WTC11 (cell line): ENCODE results near the gene AFF3. TPM values are rescaled to one million over a fixed set of nuclear protein-coding genes. Genes with fewer than 3 reads are reported as not detected.
"Not testable (repeated sequence)": the region's sequence is repeated elsewhere in the genome, so short reads cannot be mapped to it uniquely, and the experiment has no call there.

ENCODE experiments used
- ATAC-seq: fragments of 200-7000 bp; cut with Tn5 transposase; 2 replicates; pipeline ENCODE4 v1.10.0; 2021; ENCODE audit warnings: mild to moderate bottlenecking, moderate library complexity
- CTCF ChIA-PET: fragments of 300-600 bp; sonication (Branson Sonifier 250); formaldehyde crosslinking; loops from one replicate; lab custom pipeline; 2021; ENCODE audit warnings: antibody characterized with exemption; lab: Charles Lee
- POLR2A ChIA-PET: fragments of 350-600 bp; sonication (Branson Sonifier 250); formaldehyde crosslinking; loops from one replicate; lab custom pipeline; 2021; ENCODE audit warnings: antibody characterized with exemption; lab: Charles Lee
- DNase-seq: peaks from one replicate; pipeline ENCODE4 v3.0.0; 2021; ENCODE audit warnings: low spot score
- H3K27ac Mint-ChIP-seq: 2 replicates; pipeline ENCODE4 v1.8.0; 2021; ENCODE audit warnings: mixed read lengths
- H3K27me3 Mint-ChIP-seq: 2 replicates; pipeline ENCODE4 v1.8.0; 2021; ENCODE audit warnings: low read depth, mild to moderate bottlenecking, moderate library complexity, mixed read lengths
- H3K36me3 Mint-ChIP-seq: 2 replicates; pipeline ENCODE4 v1.8.0; 2021; ENCODE audit warnings: mixed read lengths
- H3K4me1 Mint-ChIP-seq: 2 replicates; pipeline ENCODE4 v1.8.0; 2022; ENCODE audit warnings: mixed read lengths
- H3K4me3 Mint-ChIP-seq: 2 replicates; pipeline ENCODE4 v1.8.0; 2021; ENCODE audit warnings: mild to moderate bottlenecking, moderate library complexity, mixed read lengths
- H3K9me3 Mint-ChIP-seq: 2 replicates; pipeline ENCODE4 v1.8.0; 2021; ENCODE audit warnings: mixed read lengths
- AFF4 ChIP-seq: sonication (generic); formaldehyde crosslinking; IDR thresholded peaks from 2 replicates; pipeline ENCODE4 v1.8.1; 2023; ENCODE audit warnings: mild to moderate bottlenecking, missing genetic modification reagents, borderline replicate concordance
- ARID4B ChIP-seq: sonication (generic); formaldehyde crosslinking; IDR thresholded peaks from 2 replicates; pipeline ENCODE4 v1.8.0; 2023; ENCODE audit warnings: missing genetic modification reagents, mild to moderate bottlenecking, borderline replicate concordance
- ATF1 ChIP-seq: sonication (generic); formaldehyde crosslinking; IDR thresholded peaks from 2 replicates; pipeline ENCODE4 v1.8.1; 2023; ENCODE audit warnings: mild to moderate bottlenecking, moderate library complexity, missing genetic modification reagents
- CDX4 ChIP-seq: fragments of 250-450 bp; sonication (Bioruptor Pico); IDR thresholded peaks from 2 replicates; pipeline ENCODE4 v1.9.0; 2021; ENCODE audit warnings: moderate library complexity, mild to moderate bottlenecking, inconsistent platforms, borderline replicate concordance
- EMX1 ChIP-seq: fragments of 250-450 bp; sonication (Bioruptor Pico); IDR thresholded peaks from 2 replicates; pipeline ENCODE4 v1.8.0; 2021; ENCODE audit warnings: mild to moderate bottlenecking
- GRHL2 ChIP-seq: fragments of 250-450 bp; sonication (Bioruptor Pico); IDR thresholded peaks from 2 replicates; pipeline ENCODE4 v1.8.0; 2022; ENCODE audit warnings: mild to moderate bottlenecking, moderate library complexity; ENCODE audit not compliant: insufficient replicate concordance, severe bottlenecking
- NFE2L1 ChIP-seq: sonication (generic); formaldehyde crosslinking; IDR thresholded peaks from 2 replicates; pipeline ENCODE4 v1.8.1; 2023; ENCODE audit warnings: missing genetic modification reagents
- NR1H2 ChIP-seq: sonication (generic); formaldehyde crosslinking; IDR thresholded peaks from 2 replicates; pipeline ENCODE4 v1.9.0; 2021; ENCODE audit warnings: mild to moderate bottlenecking, moderate library complexity, missing genetic modification reagents
- NR3C1 ChIP-seq: sonication (generic); formaldehyde crosslinking; conservative IDR thresholded peaks from 2 replicates; pipeline ENCODE4 v1.8.1; 2023; ENCODE audit warnings: low read depth, mild to moderate bottlenecking, missing genetic modification reagents
- PRDM15 ChIP-seq: sonication (generic); formaldehyde crosslinking; IDR thresholded peaks from 2 replicates; pipeline ENCODE4 v1.8.0; 2022; ENCODE audit warnings: missing genetic modification reagents
- RELA ChIP-seq: sonication (generic); formaldehyde crosslinking; IDR thresholded peaks from 2 replicates; pipeline ENCODE4 v1.8.1; 2022; ENCODE audit warnings: missing genetic modification reagents, mild to moderate bottlenecking, borderline replicate concordance
- RORB ChIP-seq: fragments of 250-450 bp; sonication (Bioruptor Pico); IDR thresholded peaks from 2 replicates; pipeline ENCODE4 v1.9.0; 2021; ENCODE audit warnings: mild to moderate bottlenecking
- SMAD4 ChIP-seq: sonication (generic); formaldehyde crosslinking; IDR thresholded peaks from 2 replicates; pipeline ENCODE4 v1.8.0; 2022; ENCODE audit warnings: mild to moderate bottlenecking, missing genetic modification reagents
- ZBTB21 ChIP-seq: sonication (generic); formaldehyde crosslinking; IDR thresholded peaks from 2 replicates; pipeline ENCODE4 v1.8.1; 2023; ENCODE audit warnings: mild to moderate bottlenecking, missing genetic modification reagents, borderline replicate concordance
- ZNF121 ChIP-seq: sonication (generic); formaldehyde crosslinking; IDR thresholded peaks from 2 replicates; pipeline ENCODE4 v1.8.0; 2023; ENCODE audit warnings: missing genetic modification reagents
- ZNF232 ChIP-seq: sonication (generic); formaldehyde crosslinking; IDR thresholded peaks from 2 replicates; pipeline ENCODE4 v1.8.0; 2022; ENCODE audit warnings: mild to moderate bottlenecking, missing genetic modification reagents
- ZNF317 ChIP-seq: sonication (generic); formaldehyde crosslinking; IDR thresholded peaks from 2 replicates; pipeline ENCODE4 v1.8.1; 2023; ENCODE audit warnings: low read depth, mild to moderate bottlenecking, moderate library complexity, missing genetic modification reagents, borderline replicate concordance
- ZSCAN18 ChIP-seq: fragments of 250-450 bp; sonication (Bioruptor Pico); IDR thresholded peaks from 2 replicates; pipeline ENCODE4 v2.1.2; 2022; ENCODE audit warnings: mild to moderate bottlenecking, moderate library complexity
- total RNA-seq: library from RNA; stranded (reverse); gene quantifications from 3 replicates; pipeline ENCODE4 v1.2.3, GENCODE V29; 2021

AFF3 gene
- total RNA-seq, 1 experiment from 2014 or later = 1.2 TPM

- TF ChIP-seq ZBTB21 (CRISPR knock-in tag) (no peak), SMAD4 (CRISPR knock-in tag) (no peak), RORB (CRISPR knock-in tag) (no peak), ARID4B (CRISPR knock-in tag) (no peak), RELA (CRISPR knock-in tag) (no peak), ATF1 (no peak), NR3C1 (CRISPR knock-in tag) (no peak)
Measured at GRCh38 chr2:100109986-100110613, 32.3 kb downstream of the AFF3 start (continued).

GRCh38 chr2:100108648-100109020, 33.8 kb downstream of the AFF3 start:
- H3K4me1 Mint-ChIP-seq = peaks cover 22% of the 10 kb centered on the region
- CTCF ChIA-PET, H3K27ac Mint-ChIP-seq, ATAC-seq, H3K36me3 Mint-ChIP-seq, H3K9me3 Mint-ChIP-seq, H3K4me3 Mint-ChIP-seq, DNase-seq: not testable (repeated sequence)
- H3K27me3 Mint-ChIP-seq = peaks cover 82% of the 10 kb centered on the region
- POLR2A ChIA-PET = interaction anchor here (0.7 kb wide), 1 partner anchor 24 kb away, joined by 8 read pairs; no protein-coding TSS in a partner anchor

- ChIA-PET CTCF (no interaction called here), POLR2A (interaction anchor here (0.7 kb wide), 1 partner anchor 25 kb away, joined by 8 read pairs; no protein-coding TSS in a partner anchor)
- Mint-ChIP-seq H3K27ac (no peak overlapping the region), H3K4me3 (no peak overlapping the region), H3K27me3 (peaks cover 82% of the 10 kb centered on the region), H3K36me3 (no peaks in the 10 kb centered on the region), H3K9me3 (no peaks in the 10 kb centered on the region), H3K4me1 (peaks cover 22% of the 10 kb centered on the region)
- ATAC-seq (no peak), DNase-seq (no peak)
- TF ChIP-seq EMX1 (no peak), ZSCAN18 (CRISPR knock-in tag) (no peak), PRDM15 (CRISPR knock-in tag) (no peak), CDX4 (CRISPR knock-in tag) (no peak), AFF4 (CRISPR knock-in tag) (no peak), NFE2L1 (no peak), ZNF317 (CRISPR knock-in tag) (no peak), ZNF232 (CRISPR knock-in tag) (no peak), NR1H2 (CRISPR knock-in tag) (no peak), GRHL2 (CRISPR knock-in tag) (no peak), ZNF121 (CRISPR knock-in tag) (no peak)
Measured at GRCh38 chr2:100107906-100108647, 34.3 kb downstream of the AFF3 start.
